GM23338 (cell line): ENCODE data around the gene TPGS1.

Source experiments
- CTCF ChIP-seq, 2 experiments: fragments of 200-600 bp in 1 of 2; sonication (generic) in 1 of 2; conservative IDR thresholded peaks; 2 replicates each; pipeline versions ENCODE4 v1.5.1 to v1.6.1; 2016 to 2017; ENCODE audit warnings: antibody characterized with exemption in 2 of 2, low read depth in 2 of 2, mild to moderate bottlenecking in 2 of 2, moderate library complexity in 1 of 2
- EZH2 ChIP-seq: fragments of 200-600 bp; sonication (generic); IDR thresholded peaks from one replicate; pipeline ENCODE4 v1.8.0; 2017; ENCODE audit warnings: antibody characterized with exemption, mild to moderate bottlenecking, low read depth; ENCODE audit not compliant: unreplicated experiment
- EZH2phosphoT487 ChIP-seq: fragments of 200-600 bp; sonication (generic); IDR thresholded peaks from one replicate; pipeline ENCODE4 v1.8.1; 2018; ENCODE audit warnings: antibody characterized with exemption; ENCODE audit not compliant: unreplicated experiment
- POLR2AphosphoS5 ChIP-seq: IDR thresholded peaks from 2 replicates; pipeline ENCODE4 v1.6.1; 2016; ENCODE audit warnings: antibody characterized with exemption, low read depth
- ZNF114 ChIP-seq: fragments of 250-450 bp; sonication (Bioruptor Pico); IDR thresholded peaks from 2 replicates; pipeline ENCODE4 v1.5.0; 2020; ENCODE audit warnings: mild to moderate bottlenecking, moderate library complexity
- TF ChIP-seq, protein P1 (sequence below): IDR thresholded peaks from one replicate; pipeline ENCODE4 v1.6.1; 2018; ENCODE audit warnings: antibody characterized with exemption; ENCODE audit not compliant: unreplicated experiment
- TF ChIP-seq, protein P2 (sequence below): IDR thresholded peaks from 2 replicates; pipeline ENCODE4 v1.6.1; 2016; ENCODE audit warnings: antibody characterized with exemption

DNA sequence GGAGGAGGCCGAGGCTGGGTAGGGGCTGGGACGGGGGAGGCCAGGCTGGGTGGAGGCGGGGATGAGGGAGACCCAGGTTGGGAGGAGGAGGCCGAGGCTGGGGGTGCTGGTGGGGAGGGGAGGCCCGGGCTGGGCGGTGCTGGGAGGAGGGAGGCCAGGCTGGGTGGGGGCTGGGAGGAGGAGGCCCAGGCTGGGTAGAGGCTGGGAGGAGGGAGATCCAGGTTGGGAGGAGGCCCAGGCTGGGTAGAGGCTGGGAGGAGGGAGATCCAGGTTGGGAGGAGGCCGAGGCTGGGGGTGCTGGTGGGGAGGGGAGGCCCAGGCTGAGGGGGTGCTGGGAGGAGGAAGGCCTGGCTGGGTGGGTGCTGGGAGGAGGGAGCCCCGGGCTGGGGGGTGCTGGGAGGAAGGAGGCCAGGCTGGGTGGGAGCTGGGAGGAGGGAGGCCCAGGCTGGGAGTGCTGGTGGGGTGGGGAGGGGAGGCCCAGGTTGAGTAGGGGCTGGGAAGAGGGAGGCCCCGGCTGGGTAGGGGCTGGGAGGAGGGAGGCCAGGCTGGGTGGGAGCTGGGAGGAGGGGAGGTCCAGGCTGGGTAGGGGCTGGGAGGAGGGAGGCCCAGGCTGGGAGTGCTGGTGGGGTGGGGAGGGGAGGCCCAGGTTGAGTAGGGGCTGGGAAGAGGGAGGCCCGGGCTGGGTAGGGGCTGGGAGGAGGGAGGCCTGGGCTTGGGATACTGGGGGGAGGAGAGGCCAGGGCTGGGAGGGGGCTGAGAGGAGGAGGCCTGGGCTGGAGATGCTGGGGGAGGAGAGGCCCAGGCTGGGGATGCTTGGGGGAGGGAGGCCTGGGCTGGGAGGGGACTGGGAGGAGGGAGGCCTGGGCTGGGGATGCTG is 10.7 kb downstream of the TPGS1 start:
- TF ChIP-seq CTCF (conservative IDR thresholded peaks at IDR 0.05; ENCODE audit: low read depth in 2 of 2) = no peak
- TF ChIP-seq POLR2AphosphoS5 = no peak
- no peak for TF ChIP-seq EZH2
- TF ChIP-seq, protein P1, sequence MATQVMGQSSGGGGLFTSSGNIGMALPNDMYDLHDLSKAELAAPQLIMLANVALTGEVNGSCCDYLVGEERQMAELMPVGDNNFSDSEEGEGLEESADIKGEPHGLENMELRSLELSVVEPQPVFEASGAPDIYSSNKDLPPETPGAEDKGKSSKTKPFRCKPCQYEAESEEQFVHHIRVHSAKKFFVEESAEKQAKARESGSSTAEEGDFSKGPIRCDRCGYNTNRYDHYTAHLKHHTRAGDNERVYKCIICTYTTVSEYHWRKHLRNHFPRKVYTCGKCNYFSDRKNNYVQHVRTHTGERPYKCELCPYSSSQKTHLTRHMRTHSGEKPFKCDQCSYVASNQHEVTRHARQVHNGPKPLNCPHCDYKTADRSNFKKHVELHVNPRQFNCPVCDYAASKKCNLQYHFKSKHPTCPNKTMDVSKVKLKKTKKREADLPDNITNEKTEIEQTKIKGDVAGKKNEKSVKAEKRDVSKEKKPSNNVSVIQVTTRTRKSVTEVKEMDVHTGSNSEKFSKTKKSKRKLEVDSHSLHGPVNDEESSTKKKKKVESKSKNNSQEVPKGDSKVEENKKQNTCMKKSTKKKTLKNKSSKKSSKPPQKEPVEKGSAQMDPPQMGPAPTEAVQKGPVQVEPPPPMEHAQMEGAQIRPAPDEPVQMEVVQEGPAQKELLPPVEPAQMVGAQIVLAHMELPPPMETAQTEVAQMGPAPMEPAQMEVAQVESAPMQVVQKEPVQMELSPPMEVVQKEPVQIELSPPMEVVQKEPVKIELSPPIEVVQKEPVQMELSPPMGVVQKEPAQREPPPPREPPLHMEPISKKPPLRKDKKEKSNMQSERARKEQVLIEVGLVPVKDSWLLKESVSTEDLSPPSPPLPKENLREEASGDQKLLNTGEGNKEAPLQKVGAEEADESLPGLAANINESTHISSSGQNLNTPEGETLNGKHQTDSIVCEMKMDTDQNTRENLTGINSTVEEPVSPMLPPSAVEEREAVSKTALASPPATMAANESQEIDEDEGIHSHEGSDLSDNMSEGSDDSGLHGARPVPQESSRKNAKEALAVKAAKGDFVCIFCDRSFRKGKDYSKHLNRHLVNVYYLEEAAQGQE = no peak
- no peak for TF ChIP-seq EZH2phosphoT487
- no peak for TF ChIP-seq ZNF114 (CRISPR knock-in tag)
- TF ChIP-seq, protein P2, sequence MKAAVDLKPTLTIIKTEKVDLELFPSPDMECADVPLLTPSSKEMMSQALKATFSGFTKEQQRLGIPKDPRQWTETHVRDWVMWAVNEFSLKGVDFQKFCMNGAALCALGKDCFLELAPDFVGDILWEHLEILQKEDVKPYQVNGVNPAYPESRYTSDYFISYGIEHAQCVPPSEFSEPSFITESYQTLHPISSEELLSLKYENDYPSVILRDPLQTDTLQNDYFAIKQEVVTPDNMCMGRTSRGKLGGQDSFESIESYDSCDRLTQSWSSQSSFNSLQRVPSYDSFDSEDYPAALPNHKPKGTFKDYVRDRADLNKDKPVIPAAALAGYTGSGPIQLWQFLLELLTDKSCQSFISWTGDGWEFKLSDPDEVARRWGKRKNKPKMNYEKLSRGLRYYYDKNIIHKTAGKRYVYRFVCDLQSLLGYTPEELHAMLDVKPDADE = no peak
